Endometrial microvascular endothelial cells (primary cell): Measurements from ENCODE around the gene ERMAP. TPM values are rescaled to one million over a fixed set of nuclear protein-coding genes. Genes with fewer than 3 reads are reported as not detected.

Experiments
- in situ Hi-C: cut with HindIII; loops from 2 replicates; pipeline ENCODE4 v1.10.0; 2017; ENCODE audit warnings: low sequenced_read_pairs, low pct_unique_long_range_greater_than_20kb; ENCODE audit errors: inconsistent ontology term
- total RNA-seq: library from RNA; depleted of rRNA; stranded (reverse); fragments of >200 nt; gene quantifications from one replicate; pipeline ENCODE4 v1.2.3, GENCODE V29; 2015; ENCODE audit errors: inconsistent ontology term

ERMAP gene, protein sequence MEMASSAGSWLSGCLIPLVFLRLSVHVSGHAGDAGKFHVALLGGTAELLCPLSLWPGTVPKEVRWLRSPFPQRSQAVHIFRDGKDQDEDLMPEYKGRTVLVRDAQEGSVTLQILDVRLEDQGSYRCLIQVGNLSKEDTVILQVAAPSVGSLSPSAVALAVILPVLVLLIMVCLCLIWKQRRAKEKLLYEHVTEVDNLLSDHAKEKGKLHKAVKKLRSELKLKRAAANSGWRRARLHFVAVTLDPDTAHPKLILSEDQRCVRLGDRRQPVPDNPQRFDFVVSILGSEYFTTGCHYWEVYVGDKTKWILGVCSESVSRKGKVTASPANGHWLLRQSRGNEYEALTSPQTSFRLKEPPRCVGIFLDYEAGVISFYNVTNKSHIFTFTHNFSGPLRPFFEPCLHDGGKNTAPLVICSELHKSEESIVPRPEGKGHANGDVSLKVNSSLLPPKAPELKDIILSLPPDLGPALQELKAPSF
- 9.7 TPM for total RNA-seq

DNA sequence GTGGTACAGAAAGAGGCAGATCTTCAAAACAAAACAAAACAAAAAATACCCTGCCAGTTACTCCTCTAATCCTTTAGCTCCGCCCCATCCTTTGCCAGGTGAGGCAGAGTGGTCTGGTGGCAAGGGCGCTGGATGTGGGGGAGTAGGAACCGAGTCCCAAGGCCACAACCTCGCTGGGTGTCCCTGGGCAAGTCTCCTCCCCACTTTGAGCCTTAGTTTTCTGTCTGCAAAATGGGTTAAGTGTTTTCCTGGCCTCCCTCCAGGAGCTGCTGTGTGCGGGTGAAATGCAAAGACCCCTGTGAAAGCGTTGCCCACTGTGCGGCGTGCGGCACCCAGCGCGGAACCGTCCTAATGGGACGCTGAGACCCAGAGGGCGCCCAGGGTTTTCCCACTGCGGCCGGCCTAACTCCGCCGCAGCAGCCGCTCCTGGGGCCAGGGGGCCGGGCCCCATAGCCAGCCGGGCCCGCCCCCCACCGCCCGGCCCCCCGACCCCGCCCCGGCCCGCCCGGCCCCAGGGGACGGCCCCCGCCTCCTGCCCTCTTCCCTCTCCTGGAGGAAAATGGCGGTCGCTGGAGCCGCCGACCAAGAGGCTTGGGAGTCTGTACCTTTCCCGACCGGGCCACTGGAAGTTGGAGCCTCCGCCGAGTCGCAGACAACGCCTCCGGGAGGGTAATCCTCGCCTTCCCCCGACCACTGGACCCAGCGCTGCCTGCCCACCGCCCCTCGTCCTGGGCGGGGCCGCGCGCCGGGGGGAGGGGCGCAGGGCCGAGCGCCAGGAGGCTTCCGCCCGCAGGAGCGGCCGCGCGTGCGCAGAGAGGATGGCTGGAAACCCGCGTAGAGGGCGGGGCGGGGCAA, at the start of gene ERMAP, which contains the start of gene SVBP:
ERMAP (plus strand) TSS at position 538 of the 855 bp plus-strand sequence. CDS start 13,327 bp downstream, outside the sequence.
SVBP (minus strand) TSS at position 813 of the 855 bp plus-strand sequence. CDS start 853 bp downstream, outside the sequence.
- in situ Hi-C loops, result no loop called here

DNA sequence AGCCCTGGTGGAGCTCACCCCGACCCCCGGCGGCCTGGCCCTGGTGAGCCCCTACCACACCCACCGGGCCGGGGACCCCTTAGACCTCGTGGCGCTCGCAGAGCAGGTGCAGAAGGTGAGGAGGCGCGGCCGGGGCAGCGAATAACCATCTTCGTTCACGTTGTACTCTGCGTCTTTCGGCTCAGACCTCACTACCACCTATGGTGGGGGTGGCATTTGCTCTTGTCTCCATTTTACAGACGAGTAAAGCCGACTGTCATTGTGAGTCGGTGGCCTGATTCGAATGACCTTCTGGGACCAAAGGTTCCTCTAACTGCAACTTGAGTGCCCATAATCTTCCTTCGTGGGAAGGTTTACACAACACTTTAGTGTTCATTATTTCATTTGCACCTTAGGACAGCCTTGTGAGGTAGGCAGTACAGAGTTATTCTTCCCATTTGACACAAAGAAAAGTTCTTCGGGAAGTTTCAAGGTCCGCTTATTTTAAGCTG, 49.4 kb upstream of the ERMAP start:
- in situ Hi-C loops, result no loop called here

- in situ Hi-C loops, result no loop called here
These were observed 48.8 kb upstream of the ERMAP start for GRCh38 chr1:42768172-42768571.

DNA sequence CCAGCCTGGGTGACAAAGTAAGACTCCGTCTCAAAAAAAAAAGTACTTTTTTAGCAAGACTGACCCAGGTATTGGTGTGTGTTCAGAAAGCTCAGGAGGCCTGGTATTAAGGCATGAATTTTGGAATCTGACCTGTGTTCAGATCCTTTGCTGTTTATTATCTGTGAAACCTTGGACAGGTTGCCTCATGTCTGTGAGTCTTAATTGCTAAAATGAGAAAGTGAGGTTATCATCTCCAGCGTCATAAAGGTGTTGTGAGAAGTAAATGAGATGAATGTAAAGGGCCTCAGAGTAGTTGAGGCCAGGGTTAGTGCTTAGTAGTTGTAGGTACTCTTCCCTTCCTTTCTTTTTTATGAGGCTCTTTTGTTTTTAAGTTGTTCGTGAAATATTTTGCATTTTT, 47.1 kb upstream of the ERMAP start:
- in situ Hi-C loops, result no loop called here

GRCh38 chr1:42773420-42773819, 43.5 kb upstream of the ERMAP start:
- in situ Hi-C loops, result no loop called here

DNA sequence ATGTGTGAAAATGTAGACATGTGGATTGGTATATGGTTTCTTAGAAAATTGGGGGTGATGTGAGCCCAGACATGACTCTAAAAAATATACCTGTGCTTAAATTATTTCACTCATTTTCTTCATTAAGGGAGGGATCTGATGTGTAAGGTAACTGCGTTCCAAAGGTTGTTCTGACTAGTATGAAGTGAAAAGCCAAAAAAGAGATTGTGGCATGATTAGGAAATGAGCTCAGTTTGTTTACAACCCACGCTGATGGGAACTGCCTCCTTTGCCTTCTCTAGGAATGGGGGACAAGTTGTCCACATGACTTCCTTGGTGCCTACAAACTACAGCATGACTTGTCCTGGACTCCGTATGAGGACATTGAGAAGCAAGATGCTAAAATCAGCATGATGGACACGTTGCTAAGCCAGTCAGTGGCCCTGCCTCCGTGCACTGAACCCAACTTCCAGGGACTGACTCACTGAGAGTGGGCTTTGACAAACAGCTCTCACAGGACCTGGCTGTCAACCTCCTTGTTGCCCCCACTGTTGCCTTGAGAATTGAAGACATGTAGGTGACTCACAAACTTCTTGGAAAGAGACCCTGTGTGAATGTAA, 41.9 kb upstream of the ERMAP start:
- in situ Hi-C loops, result no loop called here

GRCh38 chr1:42776502-42776901, 40.4 kb upstream of the ERMAP start:
- in situ Hi-C loops, result no loop called here

DNA sequence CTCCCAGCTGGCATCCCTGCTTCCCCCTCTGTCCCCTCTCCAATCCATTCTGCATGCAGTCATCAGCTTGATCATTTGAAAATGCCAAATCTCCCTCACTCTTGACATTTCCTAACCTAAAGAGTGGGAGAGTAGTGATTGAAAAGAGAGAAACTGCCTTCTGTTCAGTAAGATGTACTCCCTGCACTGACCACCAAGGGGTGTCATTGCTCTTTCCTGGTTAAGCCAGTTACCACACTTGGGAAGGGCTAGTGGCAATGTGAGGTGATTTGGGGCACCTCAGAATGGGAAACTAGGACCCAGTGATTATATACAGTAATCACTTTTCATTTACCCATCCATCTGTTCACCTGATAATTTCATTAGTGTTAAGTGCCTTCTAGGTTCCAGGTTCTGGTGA, 39.1 kb upstream of the ERMAP start:
- in situ Hi-C loops, result no loop called here

DNA sequence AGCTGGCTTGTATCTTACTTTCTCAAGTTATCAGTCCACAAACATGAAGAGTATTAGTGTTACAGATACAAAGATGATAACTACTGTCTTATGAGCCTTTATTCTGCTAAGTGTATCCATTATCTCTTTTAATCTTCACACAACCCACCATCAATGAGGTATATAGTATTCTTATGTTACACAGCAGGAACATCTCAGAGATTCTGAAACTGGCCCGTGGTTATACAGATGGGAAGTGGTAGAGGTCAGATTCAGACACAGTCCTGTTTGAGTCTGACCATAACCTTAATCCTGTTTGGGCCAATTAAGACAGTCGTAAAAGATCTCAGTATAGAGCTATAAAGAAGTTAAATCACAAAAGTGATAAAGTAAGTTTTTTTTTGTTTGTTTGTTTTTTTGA, 37.2 kb upstream of the ERMAP start:
- in situ Hi-C loops, result no loop called here

- in situ Hi-C loops, result no loop called here
These were observed 36.7 kb upstream of the ERMAP start for GRCh38 chr1:42780176-42780575.

GRCh38 chr1:42783092-42783491, 33.8 kb upstream of the ERMAP start:
- in situ Hi-C loops, result no loop called here

DNA sequence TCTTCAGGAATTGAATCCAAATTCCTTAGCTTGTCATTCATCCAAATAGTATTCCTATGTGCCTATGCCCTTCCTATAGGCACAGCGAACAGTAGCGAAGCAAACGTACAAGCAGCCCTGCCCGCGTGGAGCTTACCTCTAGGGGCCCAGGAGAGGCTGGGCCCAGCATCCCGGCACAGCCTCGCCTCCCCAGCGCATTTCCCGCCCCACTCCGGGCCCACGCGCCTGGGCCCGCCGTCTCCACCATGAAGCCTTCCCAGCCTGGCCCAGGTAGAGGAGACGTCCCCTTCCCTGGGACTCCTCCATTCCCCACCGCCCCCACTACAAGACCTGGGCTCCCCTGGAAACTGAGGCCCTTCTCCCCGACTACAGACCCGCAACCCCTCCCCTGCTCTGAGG, 32.4 kb upstream of the ERMAP start:
- in situ Hi-C loops, result no loop called here

DNA sequence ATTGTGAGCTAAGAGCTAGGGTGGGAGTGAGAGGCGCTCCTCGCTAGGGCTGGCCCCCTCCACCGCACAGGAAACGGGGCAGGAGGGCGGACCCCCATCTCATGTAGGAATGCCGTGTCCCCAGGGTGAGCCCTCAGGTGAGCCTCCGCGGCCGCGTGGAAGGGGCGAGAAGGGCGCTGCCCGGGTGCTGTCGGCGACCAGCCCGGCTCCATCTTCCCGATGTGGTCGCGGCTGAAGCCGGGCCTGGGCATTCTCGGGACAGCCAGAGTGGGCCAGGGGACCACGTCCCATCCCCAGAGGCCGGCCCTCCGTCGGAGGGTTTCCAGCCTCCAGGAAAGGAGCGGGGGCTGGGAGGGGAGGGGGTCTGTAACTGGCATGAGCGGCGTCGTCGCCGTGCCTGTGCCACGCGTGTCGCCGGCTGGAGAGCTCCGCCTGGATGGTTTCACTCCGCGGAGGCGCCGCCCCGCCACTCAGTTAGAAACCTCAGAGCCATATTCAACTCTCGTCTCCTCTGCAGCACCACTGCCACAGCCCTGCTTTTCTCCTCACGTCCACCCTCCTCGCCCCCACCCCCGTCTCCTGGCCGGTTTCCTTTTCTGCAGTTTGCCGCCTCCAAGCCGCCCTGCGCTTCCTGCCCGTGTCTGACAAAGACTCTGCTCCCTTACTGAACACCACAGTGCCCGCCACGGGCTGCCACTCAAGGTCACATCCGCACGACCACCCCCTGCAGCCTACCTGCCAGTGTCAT, 31.8 kb upstream of the ERMAP start, which contains the start of gene TMEM269:
TMEM269 (plus strand) TSS at position 46 of the 748 bp plus-strand sequence. CDS start 4,903 bp downstream, outside the sequence.
- in situ Hi-C loops, result no loop called here

GRCh38 chr1:42786097-42786496, 30.8 kb upstream of the ERMAP start:
- in situ Hi-C loops, result no loop called here

DNA sequence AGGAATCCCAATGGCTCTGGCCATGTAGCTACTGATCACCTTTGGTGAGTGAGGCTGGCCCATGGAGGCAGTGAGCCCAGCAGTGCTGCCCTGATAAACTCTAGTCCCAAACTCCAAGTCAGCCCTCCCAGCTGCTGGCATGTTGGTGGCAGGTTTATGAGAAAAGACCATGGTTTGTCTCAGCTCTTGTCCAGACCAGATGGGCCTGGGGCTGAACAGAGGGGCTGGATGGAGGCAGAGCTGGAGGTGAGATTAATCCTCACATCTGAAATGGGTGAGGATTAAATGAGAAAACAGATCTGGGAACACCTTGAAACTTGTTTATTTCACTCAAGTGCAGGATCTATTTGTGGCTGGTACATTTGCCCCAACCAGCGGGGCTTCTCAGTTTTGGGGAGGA, 28.9 kb upstream of the ERMAP start:
- in situ Hi-C loops, result no loop called here

- in situ Hi-C loops, result no loop called here
These were observed 23.1 kb upstream of the ERMAP start for GRCh38 chr1:42793824-42794223.

- in situ Hi-C loops, result no loop called here
These were observed 19.5 kb upstream of the ERMAP start for GRCh38 chr1:42797414-42797813.

- in situ Hi-C loops, result no loop called here
These were observed 18.9 kb upstream of the ERMAP start for GRCh38 chr1:42797979-42798378.
